Measurements from ENCODE around the gene CDH4.

CDH4 gene

DNA sequence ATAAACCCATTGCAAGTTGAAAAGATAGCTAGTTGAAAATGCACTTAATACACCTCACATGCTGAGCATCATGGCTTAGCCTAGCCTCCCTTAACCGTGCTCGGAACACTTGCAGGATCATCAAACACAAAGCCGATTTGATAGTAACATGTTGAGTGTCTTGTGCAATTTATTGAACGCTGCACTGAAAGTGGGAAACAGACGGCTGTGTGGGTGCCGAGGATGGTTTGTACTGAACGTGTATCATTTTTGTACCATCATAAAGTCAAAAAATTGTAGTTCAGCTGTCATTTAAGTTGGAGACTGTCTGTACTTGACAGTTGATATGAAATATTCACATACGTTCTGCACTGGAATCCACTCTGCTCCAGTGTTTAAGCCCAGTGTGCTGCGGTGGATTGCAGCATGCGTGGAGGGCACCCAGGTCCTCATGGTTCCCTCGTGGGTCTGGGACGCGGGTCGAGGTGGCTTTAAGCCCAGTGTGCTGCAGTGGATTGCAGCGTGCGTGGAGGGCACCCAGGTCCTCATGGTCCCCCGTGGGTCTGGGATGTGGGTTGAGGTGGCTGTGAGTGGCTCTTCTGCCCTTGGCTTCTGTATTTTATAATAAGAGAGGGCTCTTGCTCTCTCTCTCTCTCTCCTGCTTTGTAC lies 77.0 kb downstream of the CDH4 start:
- DNase-seq (ENCODE audit: low spot score) = peak; percentile 85

GRCh38 chr20:61330441-61330840 lies 78.4 kb downstream of the CDH4 start:
- DNase-seq (ENCODE audit: low spot score) = no peak

GRCh38 chr20:61331543-61331942 lies 79.5 kb downstream of the CDH4 start:
- DNase-seq (ENCODE audit: low spot score) = peak; percentile 80

DNA sequence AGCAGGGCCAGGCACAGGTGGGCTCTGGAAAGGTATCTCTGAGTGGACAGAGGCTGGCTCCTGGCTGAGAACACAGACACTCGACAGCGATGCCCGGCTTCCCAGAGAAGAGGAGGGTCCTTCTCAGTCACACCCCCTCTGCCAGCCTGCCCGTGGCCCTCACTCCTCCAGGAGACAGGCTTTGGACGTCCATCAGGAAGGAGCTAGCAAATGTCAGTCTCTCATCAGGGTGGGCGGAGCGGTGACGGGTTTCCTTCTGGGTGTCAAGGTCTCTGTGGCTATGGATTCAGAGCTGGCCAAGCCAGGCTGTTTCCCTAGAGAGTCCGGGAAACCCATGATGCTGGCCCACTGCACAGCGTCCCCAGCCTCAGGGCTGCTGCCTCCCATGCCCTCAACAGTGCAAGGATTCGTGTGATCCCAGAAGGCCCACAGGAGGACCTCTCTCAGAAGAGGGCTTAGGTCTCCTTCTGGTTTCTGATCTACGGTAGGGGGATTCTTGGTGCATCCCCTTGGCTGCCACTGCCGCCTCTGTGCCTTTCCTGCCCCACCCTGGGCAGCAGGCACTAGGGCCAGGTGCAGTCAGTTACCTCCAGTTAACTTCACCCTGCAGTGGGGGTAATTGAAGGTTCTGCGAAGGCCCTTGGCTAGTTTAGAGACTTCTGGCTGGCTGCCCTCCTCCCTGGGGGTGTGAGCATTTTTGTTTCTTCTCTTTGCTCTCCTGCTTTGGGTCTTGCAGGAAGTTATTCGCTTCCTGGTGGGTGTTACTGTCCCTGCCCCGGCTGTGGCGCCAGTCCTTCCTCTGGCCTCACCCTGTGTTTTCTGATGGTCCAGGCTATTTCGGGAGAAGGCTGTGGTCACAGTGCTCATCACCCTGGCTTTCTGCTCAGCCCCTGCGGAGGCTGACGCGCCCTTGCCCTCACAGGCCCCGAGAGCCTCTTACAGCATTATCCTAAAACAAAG lies 80.2 kb downstream of the CDH4 start:
- no peak for DNase-seq (ENCODE audit: low spot score)

DNA sequence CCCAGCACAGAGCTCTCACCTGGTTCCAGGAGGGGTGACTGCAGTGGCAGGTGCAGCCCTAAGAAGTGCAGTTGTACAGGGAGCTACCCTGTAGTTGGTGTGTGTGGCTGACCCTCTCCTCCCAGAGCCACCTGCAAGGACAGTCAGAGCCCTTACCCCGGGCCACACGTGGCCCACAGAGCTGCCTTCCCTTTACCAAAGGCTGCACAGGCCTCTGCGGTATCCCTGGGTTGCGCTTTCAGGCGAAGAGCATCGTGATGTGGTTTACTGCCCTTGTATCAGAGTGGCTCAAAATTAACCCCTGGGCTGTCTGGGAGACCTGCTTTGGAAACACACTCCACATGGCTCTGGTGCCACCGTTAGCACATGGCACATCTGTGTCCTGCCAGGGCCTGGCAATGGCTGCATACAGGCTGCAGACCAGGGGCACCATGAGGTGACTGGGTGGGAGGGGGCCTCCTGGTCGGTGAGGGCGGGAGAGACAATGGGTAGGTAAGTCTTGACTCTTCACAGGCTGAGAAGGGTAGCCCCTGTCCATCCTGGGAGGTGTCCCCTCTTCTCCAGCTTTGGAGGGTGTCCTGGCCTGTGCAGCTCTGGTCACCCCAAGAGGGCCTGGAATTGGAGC lies 81.5 kb downstream of the CDH4 start:
- no peak for DNase-seq (ENCODE audit: low spot score)

GRCh38 chr20:61340157-61340556 lies 88.1 kb downstream of the CDH4 start:
- DNase-seq (ENCODE audit: low spot score) = no peak

DNA sequence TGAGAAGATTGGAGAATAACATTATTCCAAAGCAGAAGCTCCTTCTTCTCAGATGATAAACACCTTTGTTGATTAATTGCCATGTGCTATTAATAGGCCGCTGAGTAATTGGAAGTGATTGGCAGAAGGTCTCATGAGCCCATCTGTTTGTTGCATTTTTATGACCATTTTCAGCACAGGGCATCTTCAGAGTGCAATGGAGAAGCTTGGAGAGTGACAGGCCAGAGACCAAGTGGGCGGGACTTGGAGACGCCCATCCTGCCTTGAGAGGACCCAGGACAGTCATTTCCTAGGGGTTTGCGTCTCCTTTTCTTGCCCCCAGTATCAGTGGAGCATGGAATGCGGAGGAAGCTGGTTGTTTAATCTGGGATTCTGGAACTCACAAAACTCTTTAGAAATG lies 89.5 kb downstream of the CDH4 start:
- DNase-seq (ENCODE audit: low spot score) = no peak

DNA sequence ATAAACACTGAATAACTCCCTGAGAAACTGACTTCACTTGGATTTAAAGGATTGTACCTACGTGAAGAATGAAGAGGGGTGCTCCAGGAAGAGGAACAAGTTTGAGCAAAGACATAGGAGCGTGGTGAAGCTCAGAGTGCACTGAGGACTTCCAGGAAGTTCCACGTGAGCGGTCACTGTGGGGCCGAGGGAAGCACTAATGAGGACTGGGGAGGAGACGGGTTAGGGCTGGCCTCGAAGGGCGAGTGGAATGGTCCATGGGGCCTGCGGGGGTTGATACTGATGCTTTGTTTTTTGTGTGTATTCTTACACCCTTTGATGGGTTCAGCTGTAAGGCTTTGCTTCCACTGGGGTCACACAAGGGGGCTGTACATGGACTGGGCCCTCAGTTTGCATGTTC lies 91.9 kb downstream of the CDH4 start:
- DNase-seq (ENCODE audit: low spot score) = no peak

DNA sequence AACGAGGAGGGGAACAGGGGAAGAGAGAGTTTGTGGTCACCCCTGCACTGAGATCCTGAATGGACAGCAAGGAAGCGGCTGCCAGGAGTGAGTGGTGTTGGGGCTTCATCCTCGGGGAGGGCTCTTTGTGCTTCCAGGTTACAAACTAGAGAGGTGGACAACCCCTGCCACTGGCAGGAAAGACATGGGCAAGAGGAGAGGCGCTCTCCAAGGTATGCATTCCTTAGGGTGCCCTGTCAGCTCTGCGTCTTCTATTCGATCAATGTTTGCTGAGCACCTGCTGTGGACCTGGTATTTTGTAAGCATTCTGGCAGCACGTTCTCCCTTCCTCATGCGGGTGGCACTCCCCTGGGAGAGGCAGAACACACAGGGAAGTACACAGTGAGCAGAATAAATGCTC lies 93.6 kb downstream of the CDH4 start:
- no peak for DNase-seq (ENCODE audit: low spot score)

DNA sequence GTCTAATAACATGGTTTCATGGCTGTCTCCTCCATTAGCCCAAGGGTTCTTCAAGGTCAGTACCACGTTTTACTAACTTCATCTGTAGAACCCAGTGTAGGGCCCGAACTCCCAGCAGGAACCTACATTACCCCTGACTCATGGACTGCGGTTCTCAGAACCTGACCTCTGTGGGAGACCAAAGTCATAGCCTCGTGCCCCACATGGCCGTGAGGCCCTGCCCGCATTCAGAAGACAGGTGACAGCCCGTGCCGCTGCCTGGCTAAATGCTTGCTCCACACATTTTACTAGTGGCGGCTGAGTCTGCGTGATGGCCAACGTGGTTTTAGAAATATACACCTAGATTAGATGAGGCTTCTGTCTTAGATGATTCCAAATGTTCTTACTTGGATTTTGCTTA lies 94.9 kb downstream of the CDH4 start:
- no peak for DNase-seq (ENCODE audit: low spot score)

DNA sequence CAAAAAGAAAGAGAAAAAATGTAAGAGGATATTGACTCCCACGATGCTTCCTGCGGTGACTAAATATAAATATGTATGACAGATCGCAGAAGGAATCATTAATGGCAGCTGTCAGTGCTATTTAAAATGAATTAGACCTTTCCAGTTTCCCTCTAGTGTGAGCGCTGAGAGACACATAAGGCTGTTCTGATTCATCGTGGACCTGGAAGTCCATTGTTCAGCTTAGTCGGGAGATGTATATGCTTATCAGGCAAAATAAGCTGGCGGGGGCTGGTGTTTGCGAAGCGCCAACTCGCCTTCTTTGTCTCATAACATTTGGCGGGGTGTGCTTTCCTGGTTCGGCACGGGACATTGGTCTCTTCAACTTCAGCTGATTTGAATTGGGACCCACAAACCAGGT lies 95.4 kb downstream of the CDH4 start:
- no peak for DNase-seq (ENCODE audit: low spot score)

DNA sequence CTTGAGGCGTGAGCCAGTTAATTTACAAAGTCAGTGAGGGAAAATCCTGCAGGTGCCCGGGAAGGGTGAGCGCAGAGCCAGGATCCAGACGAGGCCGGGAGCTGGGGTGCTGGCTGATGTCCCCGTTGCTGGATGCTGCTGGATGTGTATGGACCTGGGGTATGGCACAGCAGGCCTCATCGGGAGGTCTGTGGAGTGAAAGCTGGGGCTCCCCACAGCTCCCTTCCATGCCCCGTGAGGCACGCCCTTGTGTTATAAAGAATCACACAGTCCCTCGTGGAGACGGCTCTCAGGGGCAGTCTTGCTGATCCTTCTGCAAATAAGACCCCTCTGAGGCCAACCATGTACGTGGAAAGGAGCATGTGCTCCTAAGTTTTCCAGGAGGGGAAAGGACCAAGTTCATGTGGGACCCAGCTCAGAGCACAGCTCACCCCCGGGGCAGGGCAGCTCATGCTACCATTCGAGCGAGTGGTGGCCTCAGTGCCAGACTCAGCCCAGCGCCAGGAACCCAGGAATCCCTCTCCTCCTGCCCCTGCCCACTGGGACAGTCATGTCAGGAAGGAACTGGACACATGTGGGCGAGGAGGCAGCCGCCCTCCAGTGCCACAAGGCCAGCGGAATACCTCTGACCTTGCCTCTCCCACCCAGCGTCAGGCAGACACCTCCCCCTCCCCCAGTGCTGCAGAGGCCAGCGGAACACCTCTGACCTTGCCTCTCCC lies 97.5 kb downstream of the CDH4 start:
- no peak for DNase-seq (ENCODE audit: low spot score)

DNA sequence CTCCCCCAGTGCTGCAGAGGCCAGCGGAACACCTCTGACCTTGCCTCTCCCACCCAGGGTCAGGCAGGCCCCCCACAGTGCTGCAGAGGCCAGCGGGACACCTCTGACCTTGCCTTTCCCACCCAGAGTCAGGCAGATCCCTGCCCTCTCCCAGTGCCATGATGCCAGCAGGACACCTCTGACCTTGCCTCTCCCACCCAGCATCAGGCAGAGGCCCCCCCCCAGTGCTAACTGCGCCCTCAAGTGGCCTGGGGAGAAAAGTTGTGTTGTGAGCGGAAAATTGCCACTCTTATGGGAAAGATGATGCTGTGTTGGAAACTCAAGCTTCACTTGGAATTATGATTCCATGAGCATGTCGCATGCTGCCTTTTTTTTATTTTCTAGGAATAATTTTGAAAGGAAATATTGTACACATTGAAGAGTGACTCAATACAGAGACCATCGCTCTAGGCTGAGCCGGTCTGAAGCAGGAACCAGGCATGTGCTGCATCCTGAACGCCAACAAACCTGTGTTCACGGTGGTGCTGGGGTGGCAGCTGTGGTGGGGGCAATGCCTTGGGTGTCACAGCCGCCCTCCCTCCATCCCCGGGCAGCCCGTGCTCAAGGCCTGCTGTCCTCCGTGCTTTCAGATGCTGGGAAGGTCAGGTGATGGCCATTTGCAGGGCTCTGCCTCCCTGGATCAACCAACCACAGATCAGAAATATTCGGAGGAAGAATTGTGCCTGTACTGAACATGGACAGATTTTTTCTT lies 98.6 kb downstream of the CDH4 start:
- DNase-seq (ENCODE audit: low spot score) = no peak

- no peak for DNase-seq (ENCODE audit: low spot score)
Measured at GRCh38 chr20:61352346-61353260, 100.5 kb downstream of the CDH4 start.

DNA sequence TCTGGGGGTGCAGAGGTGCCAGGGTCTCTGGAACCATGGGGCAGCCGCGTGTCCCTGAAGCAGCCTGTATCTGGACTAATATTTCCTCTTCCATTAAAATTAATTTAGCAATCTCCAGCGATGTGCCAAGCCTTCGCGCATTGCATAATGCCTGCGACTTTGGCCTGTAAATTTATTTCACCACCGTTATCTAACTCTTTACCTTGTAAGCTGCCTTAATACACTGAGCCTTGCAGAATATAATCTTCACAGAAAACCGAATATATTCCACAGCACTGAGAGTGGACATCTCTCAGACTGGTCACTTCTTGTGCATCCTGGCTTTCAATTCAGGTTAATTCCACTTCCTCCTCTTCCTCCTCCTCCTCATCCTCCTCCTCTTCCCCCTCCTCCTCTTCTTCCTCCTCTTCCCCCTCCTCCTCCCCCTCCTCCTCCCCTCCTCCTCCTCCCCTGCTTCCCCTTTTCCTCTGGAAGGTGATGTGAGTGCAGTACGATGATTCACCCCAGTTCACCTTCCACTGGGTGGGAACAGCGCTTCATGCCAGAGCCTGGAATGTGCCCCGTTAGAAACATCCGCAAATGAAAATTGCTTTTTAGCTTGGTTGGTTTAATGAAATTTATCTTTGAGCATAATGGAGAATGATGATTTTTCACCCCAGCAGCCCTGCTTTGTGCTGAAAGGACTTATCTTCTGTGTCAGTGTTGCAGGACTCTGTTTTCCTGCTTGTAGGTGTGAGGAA lies 101.4 kb downstream of the CDH4 start:
- DNase-seq (ENCODE audit: low spot score) = no peak

DNA sequence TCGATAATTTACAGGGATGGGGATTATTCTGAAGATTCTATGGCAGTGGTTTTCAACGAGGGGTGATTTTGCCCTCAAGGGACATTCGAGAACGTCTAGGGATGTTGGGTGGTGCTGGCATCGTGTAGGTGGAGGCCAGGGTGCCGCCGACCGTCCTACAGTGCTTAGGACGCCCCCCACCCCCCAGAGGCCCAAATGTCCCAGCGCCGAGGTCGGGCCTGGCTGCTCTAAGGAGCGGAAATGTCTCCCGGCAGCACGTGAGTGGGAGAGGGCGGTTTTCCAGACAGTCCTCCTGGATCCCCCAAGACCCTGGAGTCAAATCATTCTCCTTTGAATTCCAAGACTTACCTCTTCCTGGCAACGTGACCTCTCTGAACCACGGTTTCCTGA lies 101.9 kb downstream of the CDH4 start:
- DNase-seq (ENCODE audit: low spot score) = no peak

- no peak for DNase-seq (ENCODE audit: low spot score)
Measured at GRCh38 chr20:61354501-61354900, 102.4 kb downstream of the CDH4 start.

DNA sequence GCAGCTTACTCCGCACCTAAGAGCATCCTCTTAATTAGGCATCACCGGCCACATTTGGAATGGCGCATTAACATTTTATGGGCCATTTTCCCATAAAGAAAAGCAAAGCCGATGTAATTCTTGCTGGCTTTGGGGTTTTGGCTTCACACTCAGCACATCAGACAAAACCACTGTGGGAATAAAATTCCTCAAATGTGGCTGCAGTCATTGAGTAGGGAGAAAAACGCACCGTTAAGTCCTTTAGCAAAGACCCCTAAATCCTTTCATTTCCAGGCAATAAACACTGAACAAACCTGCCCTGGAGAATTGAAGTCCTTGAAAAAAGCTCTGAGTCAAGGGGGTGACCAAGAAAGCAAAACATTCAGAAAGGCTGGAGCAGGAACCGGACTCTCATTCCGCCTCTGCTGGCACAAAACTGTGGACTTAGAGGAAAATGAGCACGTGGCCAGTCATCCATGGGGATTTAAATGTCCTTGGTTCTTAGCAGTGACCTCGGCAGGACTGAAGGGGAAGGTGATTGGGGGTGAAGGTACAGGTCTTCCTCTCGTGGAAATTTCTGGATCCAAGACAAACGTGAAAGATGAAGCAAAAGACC lies 102.9 kb downstream of the CDH4 start:
- DNase-seq (ENCODE audit: low spot score) = no peak

GRCh38 chr20:61355585-61355984 lies 103.5 kb downstream of the CDH4 start:
- DNase-seq (ENCODE audit: low spot score) = no peak

Measured in left forelimb (tissue), 1 donor.